ENCODE results near the gene ST14.
"Not testable (repeated sequence)": the region's sequence is repeated elsewhere in the genome, so short reads cannot be mapped to it uniquely, and the experiment has no call there.

ST14 gene

DNA sequence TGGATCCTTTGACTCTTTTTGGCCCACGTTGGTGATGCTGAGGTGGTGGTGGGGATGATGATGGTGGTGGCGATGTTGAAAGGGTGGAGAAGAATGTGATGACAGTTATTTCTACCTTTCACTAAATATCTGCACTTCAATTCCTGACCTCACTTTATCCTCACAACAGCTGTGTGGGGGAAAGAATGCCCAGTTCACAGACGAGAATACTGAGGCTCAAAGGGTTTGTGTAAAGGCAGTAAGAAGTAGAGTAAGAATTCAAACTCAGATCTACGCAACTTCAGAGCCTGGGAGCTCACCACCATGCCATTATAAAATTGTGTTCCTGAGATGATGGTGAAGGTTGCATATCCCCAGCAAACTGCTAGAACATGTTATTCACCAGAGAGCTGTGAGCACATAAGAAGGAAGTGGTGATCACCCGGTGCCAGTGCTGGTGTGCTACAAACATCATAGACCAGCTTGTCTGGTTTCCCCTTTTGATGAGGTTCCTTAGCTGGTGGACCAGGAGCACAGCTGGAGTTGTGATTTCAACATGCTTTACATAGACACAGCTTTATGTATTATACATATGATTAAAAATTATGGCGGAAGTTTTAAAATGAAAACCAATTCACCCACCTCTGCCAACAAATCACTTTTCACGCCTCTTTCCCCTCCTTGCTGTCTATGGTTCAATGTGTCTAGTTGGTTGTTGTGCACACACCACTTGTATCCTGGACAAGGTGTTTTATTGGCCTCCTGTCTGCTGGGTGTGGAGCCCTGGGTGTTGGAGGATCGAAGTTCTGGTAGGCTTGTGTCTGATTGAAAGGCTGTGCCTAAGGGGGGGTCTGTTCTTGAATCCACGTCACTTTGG, 6.2 kb downstream of the ST14 start:
- no peak for DNase-seq

- DNase-seq: no peak
These were observed 6.8 kb downstream of the ST14 start for GRCh38 chr11:130166457-130166784.

- DNase-seq: no peak
These were observed 7.6 kb downstream of the ST14 start for GRCh38 chr11:130167146-130167545.

- DNase-seq: no peak
These were observed 8.5 kb downstream of the ST14 start for GRCh38 chr11:130168105-130168504.

DNA sequence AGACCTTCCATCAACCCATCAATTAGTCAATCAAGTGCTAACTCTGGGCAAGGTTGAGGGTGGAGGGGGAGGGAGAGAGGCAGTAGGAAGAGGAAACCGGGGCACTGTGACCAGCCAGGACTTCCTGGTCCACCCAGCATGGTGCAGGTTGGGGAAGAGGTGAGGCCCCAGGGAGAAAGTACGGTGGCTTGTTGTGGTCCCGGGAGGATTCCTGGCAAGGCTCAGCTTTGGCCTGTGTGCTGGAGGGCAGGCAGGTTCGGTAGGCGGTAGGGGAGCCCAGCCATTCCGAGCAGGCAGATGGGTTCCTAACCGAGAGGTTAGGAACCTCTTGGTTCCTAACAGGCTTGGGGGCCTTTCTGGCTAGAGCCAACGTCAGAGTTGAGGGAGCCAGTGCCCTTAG, 10.8 kb downstream of the ST14 start:
- no peak for DNase-seq

- no peak for DNase-seq
These were observed 12.0 kb downstream of the ST14 start for GRCh38 chr11:130171534-130171933.

DNA sequence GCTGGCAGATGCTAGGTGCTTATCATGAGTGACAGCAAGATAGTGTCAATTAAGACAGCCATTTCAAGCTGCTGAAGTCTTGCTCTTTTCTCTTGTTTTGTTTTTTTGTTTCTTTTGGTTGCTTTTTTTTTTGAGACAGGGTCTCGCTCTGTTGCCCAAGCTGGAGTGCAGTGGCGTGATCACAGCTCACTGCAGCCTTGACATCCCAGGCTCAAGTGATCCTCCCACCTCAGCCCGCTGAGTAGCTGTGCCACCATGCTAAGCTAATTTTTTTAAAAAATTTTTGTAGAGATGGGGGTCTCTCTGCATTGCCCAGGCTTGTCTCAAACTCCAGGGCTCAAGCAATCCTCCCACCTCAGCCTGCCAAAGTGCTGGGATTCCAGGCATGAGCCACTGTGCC, 12.4 kb downstream of the ST14 start:
- not testable (repeated sequence) for DNase-seq

DNA sequence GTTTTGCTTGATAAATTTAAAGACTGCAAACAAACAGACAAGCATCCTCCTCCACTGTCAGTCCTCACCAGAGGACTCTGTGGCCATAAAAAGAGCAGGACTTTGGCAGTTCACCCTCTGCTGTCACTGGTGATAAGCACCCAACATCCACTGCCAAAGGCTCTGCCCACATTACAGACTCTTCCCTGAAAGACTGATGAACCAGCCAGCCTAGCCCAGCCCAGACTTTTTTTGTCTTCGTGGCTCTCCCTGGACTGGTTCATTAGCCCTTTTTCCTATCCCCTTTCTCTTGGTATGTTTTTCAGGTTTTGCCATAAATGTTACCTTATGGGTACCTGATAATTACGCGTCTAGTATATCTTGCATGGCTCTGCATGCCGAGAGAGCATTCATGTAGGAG, 15.1 kb downstream of the ST14 start:
- no peak for DNase-seq

DNA sequence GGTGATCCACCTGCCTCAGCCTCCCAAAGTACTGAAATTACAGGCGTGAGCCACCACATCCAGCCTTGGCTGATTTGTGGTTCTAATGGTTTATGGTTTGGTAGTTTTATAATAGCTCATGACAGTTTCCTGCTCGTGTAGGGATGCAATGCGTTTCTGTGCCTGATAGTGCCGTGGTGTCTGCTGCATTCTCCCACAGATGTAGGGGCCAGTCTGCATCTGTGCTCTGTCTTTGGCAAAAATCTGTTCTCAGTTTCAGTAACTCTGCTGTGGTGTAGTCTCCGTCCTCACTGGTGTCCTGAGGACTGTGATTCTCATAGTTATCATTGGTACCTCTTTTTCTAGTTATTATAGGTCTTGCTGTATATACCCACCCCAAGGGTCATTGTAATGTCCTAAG, 16.3 kb downstream of the ST14 start:
- no peak for DNase-seq

DNA sequence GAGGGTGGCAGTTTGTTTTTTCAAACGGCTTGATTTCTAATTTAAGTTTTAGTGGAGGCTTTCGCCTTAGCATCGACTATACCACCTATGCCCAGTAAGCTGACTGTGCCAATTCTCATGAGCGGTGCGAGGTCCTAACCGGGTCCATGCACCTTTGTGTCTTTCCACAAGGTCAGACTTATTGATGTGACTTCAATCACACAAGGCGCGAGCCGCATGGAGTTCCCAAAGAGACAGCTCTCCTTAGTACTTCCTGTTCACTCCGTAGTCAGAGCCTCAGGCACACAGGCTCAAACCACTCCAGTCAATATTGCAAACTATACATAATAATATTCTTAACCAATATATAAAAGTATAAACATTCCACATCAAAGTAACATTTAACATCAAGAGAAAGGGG, 18.2 kb downstream of the ST14 start:
- peak; percentile 28 for DNase-seq

DNA sequence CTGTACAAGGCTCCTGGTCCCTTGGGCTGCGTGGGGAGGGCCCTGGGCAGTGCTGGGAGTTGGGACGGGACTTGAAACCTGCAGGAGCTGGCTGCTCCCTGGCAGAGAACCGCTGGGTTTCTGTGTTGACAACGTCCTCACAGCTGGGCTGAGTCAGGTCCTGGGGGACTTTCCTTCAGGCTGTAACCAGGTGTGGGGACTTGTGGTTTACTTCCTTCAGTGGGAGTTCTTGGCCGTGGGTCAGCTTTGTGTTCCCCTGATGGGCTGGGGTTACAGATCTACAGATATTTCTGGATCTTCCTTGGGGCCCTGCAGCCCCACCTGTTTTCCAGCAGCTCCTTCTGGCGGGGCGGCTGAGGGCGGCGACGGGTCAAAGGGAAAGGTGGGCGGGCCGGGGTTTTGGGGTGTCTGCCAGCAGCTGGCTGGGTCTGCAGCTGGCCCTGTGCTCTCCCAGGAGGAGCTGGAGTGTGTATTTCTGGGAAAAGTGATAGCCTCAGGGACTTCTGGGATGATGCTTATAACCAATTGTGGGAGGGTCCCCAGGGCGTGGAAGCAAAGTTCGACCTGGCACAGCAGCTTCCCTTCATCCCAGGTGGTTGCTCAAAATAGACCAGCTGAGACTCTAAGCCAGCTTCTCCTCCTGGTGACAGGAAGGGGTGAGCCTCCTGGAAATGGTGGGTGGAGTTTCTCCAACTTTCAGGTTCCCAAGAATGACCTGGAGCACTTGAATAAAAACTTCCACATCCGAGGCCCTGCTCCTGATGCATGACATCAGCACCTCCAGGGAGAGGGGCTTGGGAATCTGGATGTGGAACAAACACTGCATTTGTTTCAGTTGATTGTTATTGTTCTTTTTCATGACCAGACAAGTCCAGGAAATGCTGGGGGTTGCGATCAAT, 19.1 kb downstream of the ST14 start:
- no peak for DNase-seq

GRCh38 chr11:130179396-130180306, 20.1 kb downstream of the ST14 start:
- peak; percentile 83 for DNase-seq

GRCh38 chr11:130180491-130180890, 20.9 kb downstream of the ST14 start:
- peak; percentile 42 for DNase-seq

DNA sequence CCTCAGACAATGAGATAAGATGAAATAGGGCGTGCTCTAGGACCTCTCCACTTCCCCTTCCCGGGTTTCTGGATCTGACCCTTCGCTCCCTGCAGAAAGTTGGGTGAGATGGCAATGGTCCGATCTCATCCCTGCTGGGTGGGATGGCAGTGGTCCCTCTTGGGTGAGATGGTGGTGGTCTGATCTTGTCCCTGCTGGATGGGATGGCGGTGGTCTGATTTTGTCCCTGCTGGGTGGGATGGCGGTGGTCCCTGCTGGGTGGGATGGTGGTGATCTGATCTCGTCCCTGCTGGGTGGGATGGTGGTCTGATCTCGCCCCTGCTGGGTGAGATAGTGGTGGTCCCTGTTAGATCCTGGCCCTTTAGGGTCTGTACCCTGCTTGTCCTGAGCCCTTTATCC, 21.3 kb downstream of the ST14 start:
- DNase-seq: no peak

DNA sequence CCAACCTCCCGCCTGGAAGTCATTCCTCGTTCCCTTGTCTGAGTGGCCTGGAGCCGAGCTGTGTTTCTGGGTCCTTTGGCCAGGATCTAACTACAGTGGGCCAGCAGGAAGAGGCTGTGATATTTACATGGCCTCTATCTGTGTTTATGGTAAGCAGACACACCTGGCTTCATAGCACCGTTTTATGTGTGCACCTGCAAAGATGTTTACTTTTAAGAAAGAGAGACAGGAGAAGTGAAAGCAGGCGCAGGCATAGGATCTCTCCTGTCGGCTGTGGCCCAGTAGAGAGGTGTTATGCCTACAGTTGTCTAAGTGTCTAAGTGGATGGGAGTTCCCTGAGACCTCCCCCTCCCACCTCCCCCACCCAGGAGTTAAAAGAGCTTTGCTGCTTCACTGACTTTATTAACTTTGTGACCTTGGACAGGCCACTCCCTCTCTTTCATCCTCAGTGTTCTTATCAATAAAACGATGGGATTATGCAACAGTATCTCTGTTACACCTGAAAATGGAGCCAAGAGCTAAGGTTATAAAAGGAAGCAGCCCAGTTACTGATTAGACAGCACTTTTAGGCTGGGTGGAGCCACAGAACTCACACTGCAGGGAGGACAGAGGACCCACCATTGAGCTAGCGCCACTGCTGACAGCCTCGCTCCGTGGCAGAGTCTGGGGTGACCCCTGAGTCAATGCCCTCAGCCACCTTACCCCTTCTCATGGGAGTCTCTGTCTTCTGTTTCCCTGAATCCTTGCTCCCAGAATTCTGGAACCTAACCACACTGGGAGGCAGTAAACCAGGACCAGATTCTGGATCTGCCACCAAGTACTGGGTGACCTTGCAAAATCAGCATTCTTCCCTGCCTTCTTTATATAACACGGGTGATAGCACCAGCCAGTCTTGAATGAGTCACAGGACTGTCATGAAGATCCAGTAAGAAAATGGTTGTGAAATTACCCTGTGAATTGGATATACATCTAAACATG, 22.0 kb downstream of the ST14 start:
- peak; percentile 99 for DNase-seq

DNA sequence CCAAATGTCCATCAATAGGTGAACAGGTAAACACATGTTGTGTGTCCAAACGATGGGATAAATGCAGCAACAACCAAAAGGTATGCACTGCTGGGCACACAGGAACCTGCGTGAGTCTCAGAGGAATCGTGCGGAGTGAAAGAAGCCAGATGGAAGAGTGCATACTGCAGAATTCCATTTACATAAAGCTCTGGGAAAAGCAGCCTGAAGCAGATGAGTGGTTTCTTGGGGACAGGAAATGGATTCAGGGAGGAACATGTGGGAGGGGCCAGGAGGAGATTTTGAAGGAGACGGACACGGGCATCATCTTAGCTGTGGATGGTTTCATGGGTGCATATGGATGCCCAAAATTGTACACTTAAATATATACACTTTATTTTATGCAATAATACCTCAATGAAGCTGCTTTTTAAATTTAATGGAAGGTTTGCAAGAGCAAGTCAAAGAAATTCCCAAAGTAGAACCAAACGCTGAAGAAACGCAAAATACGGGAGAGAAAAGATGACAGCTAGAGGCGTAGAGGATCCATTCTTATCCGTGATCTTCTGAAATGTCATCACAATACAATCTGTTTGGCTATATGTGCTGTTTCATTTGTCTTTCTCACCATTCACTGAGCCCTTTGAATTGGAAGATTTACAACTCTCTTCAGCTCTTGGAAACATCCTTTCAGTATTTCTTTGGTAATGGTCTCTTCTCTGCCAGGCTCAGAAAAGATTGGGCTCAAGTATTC, 24.5 kb downstream of the ST14 start:
- DNase-seq: no peak

DNA sequence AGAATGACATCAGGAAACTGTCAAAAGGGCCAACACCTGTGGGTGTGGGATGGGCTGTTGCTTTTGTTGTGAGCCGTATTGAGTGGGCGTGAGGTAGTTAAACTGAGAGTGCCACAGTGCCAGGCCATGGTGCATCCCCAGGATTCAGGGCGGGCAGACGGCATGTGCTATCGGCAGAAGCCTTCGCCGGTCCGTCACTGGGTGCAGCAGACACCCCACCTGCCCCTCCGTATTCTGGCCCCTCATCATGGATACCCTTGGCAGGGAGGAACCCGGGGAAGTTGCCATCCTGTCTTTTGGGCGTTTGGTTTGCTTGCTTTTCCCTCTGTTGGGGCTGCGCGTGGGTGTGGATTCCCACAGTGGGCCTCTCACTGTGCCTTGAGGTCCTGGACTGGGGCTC, 27.5 kb downstream of the ST14 start:
- DNase-seq: no peak

DNA sequence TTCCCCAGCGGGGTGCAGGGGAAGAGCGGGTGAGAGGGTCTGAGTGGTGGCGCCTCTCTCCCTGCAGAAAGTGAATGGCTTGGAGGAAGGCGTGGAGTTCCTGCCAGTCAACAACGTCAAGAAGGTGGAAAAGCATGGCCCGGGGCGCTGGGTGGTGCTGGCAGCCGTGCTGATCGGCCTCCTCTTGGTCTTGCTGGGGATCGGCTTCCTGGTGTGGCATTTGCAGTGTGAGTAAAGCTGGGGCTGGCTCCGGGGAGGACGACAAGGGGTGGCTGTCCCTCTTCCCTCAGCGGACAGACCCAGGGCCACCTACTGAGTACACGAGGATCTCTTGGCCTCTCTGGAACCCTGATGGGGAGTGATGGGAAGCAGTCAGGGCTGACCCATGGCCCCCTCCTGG, 28.5 kb downstream of the ST14 start:
- no peak for DNase-seq

DNA sequence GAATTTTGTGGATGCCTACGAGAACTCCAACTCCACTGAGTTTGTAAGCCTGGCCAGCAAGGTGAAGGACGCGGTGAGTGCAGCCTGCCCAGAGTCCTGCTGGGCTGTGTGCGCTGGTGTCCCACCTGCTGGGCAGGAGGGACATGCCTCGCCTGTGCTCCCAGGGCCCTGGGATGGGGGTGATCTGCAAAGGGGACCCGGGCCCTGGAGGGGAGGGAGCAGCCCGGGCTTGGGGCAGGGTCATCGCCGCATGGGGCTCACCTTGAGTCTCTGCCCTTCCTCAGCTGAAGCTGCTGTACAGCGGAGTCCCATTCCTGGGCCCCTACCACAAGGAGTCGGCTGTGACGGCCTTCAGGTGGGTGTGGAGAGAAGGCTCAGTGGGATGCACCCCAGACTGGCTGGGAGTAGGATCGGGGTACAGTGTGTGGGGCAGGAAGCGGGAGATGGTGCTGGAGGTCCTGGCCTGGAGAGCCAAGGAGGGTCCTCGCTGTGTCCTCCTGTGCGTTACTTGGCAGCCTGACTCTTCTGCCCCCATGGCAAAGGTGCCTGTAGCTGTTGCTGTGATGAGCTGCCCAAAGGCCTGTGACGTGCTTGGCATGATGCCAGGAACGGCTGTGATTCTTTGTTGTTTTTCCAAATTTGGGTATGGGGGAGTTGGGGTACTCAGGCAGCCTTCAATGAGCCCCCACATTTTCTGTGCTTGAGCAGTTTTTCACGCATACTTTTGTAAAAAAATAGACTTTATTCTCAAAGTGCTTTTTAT, 29.2 kb downstream of the ST14 start:
- no peak for DNase-seq

- DNase-seq: no peak
These were observed 30.1 kb downstream of the ST14 start for GRCh38 chr11:130189492-130190210.

All from NCI-H2029 treated with DMSO at 0.1 percent for 48 hours (cell line).